IMR-90 (cell line): ENCODE data around the gene TIMM29. TPM values are rescaled to one million over a fixed set of nuclear protein-coding genes. Genes with fewer than 3 reads are reported as not detected.

ENCODE experiments used
- ATAC-seq: fragments of 200-7000 bp; cut with Tn5 transposase; 2 replicates; pipeline ENCODE4 v1.9.1; 2020; ENCODE audit warnings: low read depth, mild to moderate bottlenecking, moderate library complexity
- BruUV-seq: library from RNA; stranded (reverse); fragments of 400-500 nt; replicated peaks from 2 replicates; lab custom pipeline; 2021; lab: Mats Ljungman, UMichigan
- CTCF ChIA-PET: fragments of 300-600 bp; formaldehyde crosslinking; extraction: SDS; loops from one replicate; lab custom pipeline; 2021; ENCODE audit warnings: antibody characterized with exemption; lab: Yijun Ruan, JAX
- POLR2A ChIA-PET: fragments of 300-600 bp; sonication (Branson Sonifier 250); formaldehyde crosslinking; loops from one replicate; lab custom pipeline; 2022; ENCODE audit warnings: antibody characterized with exemption; ENCODE audit not compliant: unreplicated experiment; lab: Charles Lee
- DNase-seq: peaks from one replicate; pipeline ENCODE4 v3.0.0; 2013
- H2AFZ ChIP-seq: replicated peaks from 2 replicates; pipeline ENCODE3; 2013; ENCODE audit warnings: low read length, mild to moderate bottlenecking; ENCODE audit not compliant: poor library complexity
- H2AK5ac ChIP-seq: 2 replicates; pipeline ENCODE4 v1.6.1; 2013; ENCODE audit warnings: low read depth, low read length, inconsistent platforms
- H2AK9ac ChIP-seq: replicated peaks from 2 replicates; pipeline ENCODE3; 2013; ENCODE audit warnings: mild to moderate bottlenecking, low read depth, low read length, moderate library complexity; ENCODE audit not compliant: poor library complexity
- H2BK120ac ChIP-seq: 2 replicates; pipeline ENCODE4 v1.6.1; 2013; ENCODE audit warnings: low read depth, low read length, inconsistent platforms
- H2BK15ac ChIP-seq: 3 replicates; pipeline ENCODE4 v1.6.1; 2013; ENCODE audit warnings: low read depth, low read length, inconsistent platforms
- H2BK20ac ChIP-seq: 2 replicates; pipeline ENCODE4 v1.6.1; 2013; ENCODE audit warnings: low read depth, mild to moderate bottlenecking, inconsistent platforms, low read length, moderate library complexity
- H2BK5ac ChIP-seq: 2 replicates; pipeline ENCODE4 v1.6.1; 2013; ENCODE audit warnings: mild to moderate bottlenecking, low read depth, low read length, inconsistent platforms; ENCODE audit not compliant: poor library complexity, severe bottlenecking
- H3K14ac ChIP-seq: replicated peaks from 2 replicates; pipeline ENCODE4 v1.6.1; 2013; ENCODE audit warnings: low read depth, low read length, inconsistent platforms
- H3K18ac ChIP-seq: 2 replicates; pipeline ENCODE4 v1.6.1; 2013; ENCODE audit warnings: low read depth, low read length, control low read depth
- H3K23ac ChIP-seq: 2 replicates; pipeline ENCODE4 v1.6.1; 2013; ENCODE audit warnings: low read depth, low read length, inconsistent platforms
- H3K27ac ChIP-seq: 2 replicates; pipeline ENCODE4 v1.5.1; 2013; ENCODE audit warnings: mild to moderate bottlenecking, control low read depth, low read length; ENCODE audit not compliant: insufficient read depth
- H3K27me3 ChIP-seq: 2 replicates; pipeline ENCODE4 v1.6.1; 2013; ENCODE audit warnings: low read length; ENCODE audit not compliant: control insufficient read depth, insufficient read depth
- H3K36me3 ChIP-seq: 2 replicates; pipeline ENCODE4 v1.6.1; 2013; ENCODE audit warnings: low read length, mixed read lengths; ENCODE audit not compliant: control insufficient read depth, insufficient read depth
- H3K4ac ChIP-seq: 2 replicates; pipeline ENCODE4 v1.6.1; 2013; ENCODE audit warnings: low read depth, low read length, inconsistent platforms
- H3K4me1 ChIP-seq: 2 replicates; pipeline ENCODE4 v1.6.1; 2013; ENCODE audit warnings: low read length, mixed read lengths; ENCODE audit not compliant: control insufficient read depth, insufficient read depth
- H3K4me2 ChIP-seq: 2 replicates; pipeline ENCODE4 v1.6.1; 2013; ENCODE audit warnings: low read depth, mild to moderate bottlenecking, control low read depth, low read length, moderate library complexity
- H3K4me3 ChIP-seq: 2 replicates; pipeline ENCODE4 v1.5.1; 2013; ENCODE audit warnings: low read depth, mild to moderate bottlenecking, control low read depth, low read length, moderate library complexity; ENCODE audit not compliant: insufficient read depth
- H3K56ac ChIP-seq: 2 replicates; pipeline ENCODE4 v1.6.1; 2013; ENCODE audit warnings: low read length, inconsistent platforms; ENCODE audit not compliant: insufficient read depth; ENCODE audit errors: extremely low read depth
- H3K79me1 ChIP-seq, 2 experiments: 2 replicates each; pipeline ENCODE4 v1.6.1; 2013; ENCODE audit warnings: low read length in 2 of 2, inconsistent platforms in 1 of 2, low read depth in 1 of 2
- H3K9ac ChIP-seq: 2 replicates; pipeline ENCODE4 v1.6.1; 2013; ENCODE audit warnings: low read depth, low read length, control low read depth
- H3K9me1 ChIP-seq: 2 replicates; pipeline ENCODE4 v1.6.1; 2013; ENCODE audit warnings: low read length, inconsistent platforms; ENCODE audit not compliant: insufficient read depth
- H3K9me3 ChIP-seq: 2 replicates; pipeline ENCODE4 v1.6.1; 2013; ENCODE audit warnings: low read length; ENCODE audit not compliant: control insufficient read depth, insufficient read depth
- H4K20me1 ChIP-seq: 2 replicates; pipeline ENCODE4 v1.6.1; 2013; ENCODE audit warnings: low read length, inconsistent platforms; ENCODE audit not compliant: insufficient read depth
- H4K5ac ChIP-seq: 2 replicates; pipeline ENCODE4 v1.6.1; 2013; ENCODE audit warnings: mild to moderate bottlenecking, low read depth, low read length, control low read depth
- H4K8ac ChIP-seq, 2 experiments: 2 replicates each; pipeline ENCODE4 v1.6.1; 2013; ENCODE audit warnings: low read depth in 2 of 2, low read length in 2 of 2, control low read depth in 1 of 2, inconsistent platforms in 1 of 2
- H4K91ac ChIP-seq: 2 replicates; pipeline ENCODE4 v1.6.1; 2013; ENCODE audit warnings: low read depth, low read length, inconsistent platforms; ENCODE audit not compliant: insufficient read depth
- CEBPB ChIP-seq: IDR thresholded peaks from 2 replicates; pipeline ENCODE4 v1.6.1; 2012; ENCODE audit warnings: low read depth, low read length, improper control_type of control experiment
- CTCF ChIP-seq: conservative IDR thresholded peaks from 2 replicates; pipeline ENCODE4 v1.5.1; 2012; ENCODE audit warnings: mild to moderate bottlenecking, low read depth, low read length, improper control_type of control experiment
- MAFK ChIP-seq: IDR thresholded peaks from 2 replicates; pipeline ENCODE4 v1.6.1; 2012; ENCODE audit warnings: low read depth, low read length, improper control_type of control experiment
- MAZ ChIP-seq: IDR thresholded peaks from 2 replicates; pipeline ENCODE4 v1.6.1; 2012; ENCODE audit warnings: low read depth, mild to moderate bottlenecking, low read length, improper control_type of control experiment, moderate library complexity, borderline replicate concordance
- MXI1 ChIP-seq: IDR thresholded peaks from 2 replicates; pipeline ENCODE4 v1.6.1; 2012; ENCODE audit warnings: low read depth, mild to moderate bottlenecking, low read length, moderate library complexity, borderline replicate concordance
- NFE2L2 ChIP-seq: fragments of 150-350 bp; IDR thresholded peaks from 2 replicates; pipeline ENCODE4 v1.6.1; 2016; ENCODE audit warnings: low read depth, mild to moderate bottlenecking, low read length
- RAD21 ChIP-seq: IDR thresholded peaks from 2 replicates; pipeline ENCODE4 v1.6.1; 2012; ENCODE audit warnings: low read length, improper control_type of control experiment
- RCOR1 ChIP-seq: IDR thresholded peaks from 2 replicates; pipeline ENCODE4 v1.6.1; 2012; ENCODE audit warnings: mild to moderate bottlenecking, low read length, improper control_type of control experiment; ENCODE audit not compliant: insufficient replicate concordance
- SMC3 ChIP-seq: fragments of 150-350 bp; IDR thresholded peaks from 2 replicates; pipeline ENCODE4 v1.6.1; 2016; ENCODE audit warnings: low read depth, mild to moderate bottlenecking, antibody characterized with exemption, low read length, moderate library complexity
- USF2 ChIP-seq: fragments of 150-350 bp; IDR thresholded peaks from 2 replicates; pipeline ENCODE4 v1.6.1; 2017; ENCODE audit warnings: mild to moderate bottlenecking, antibody characterized with exemption, low read length, low read depth
- WGBS, 2 experiments: methylation state at CpG; one replicate each; pipeline versions ENCODE4 v1.1.5 to v1.1.7; 2013; ENCODE audit warnings: missing lambda C conversion rate in 2 of 2; ENCODE audit not compliant: insufficient read length in 1 of 2; ENCODE audit errors: extremely low coverage in 2 of 2; 5-methylcytosine and 5-hydroxymethylcytosine counted together
- dilution Hi-C: fragments of 300-500 bp; cut with HindIII; formaldehyde crosslinking; loops from one replicate; pipeline ENCODE4 v1.14.3; 2018; ENCODE audit warnings: low sequenced_read_pairs; ENCODE audit not compliant: unreplicated experiment
- in situ Hi-C: fragments of 300-500 bp; cut with MboI; formaldehyde crosslinking; loops from 3 replicates; pipeline ENCODE4 v1.14.3; 2019; ENCODE audit warnings: low sequenced_read_pairs, inconsistent platforms, mixed read lengths
- intact Hi-C: fragments of 100-400 bp; cut with micrococcal nuclease; formaldehyde crosslinking; loops from 2 replicates; pipeline ENCODE4 v1.10.0; 2022
- polyA plus RNA-seq, 3 experiments: library from polyadenylated mRNA; depleted of rRNA; stranded (reverse); fragments of >200 nt; gene quantifications; 2 replicates each; pipeline ENCODE4 v1.2.3, GENCODE V29; 2012; ENCODE audit warnings: low replicate concordance in 1 of 3
- total RNA-seq: library from RNA; depleted of rRNA; stranded (reverse); fragments of >200 nt; gene quantifications from 2 replicates; pipeline ENCODE4 v1.2.3, GENCODE V29; 2012

TIMM29 gene
- total and polyA plus RNA-seq, 2 of the 4 experiments (the other 2 are of a cell fraction) = 9.3 to 13.4 TPM

GRCh38 chr19:10892256-10892655 is 36.4 kb upstream of the TIMM29 start:
- no peak overlapping the region for H4K91ac ChIP-seq
- CTCF ChIA-PET = no interaction called here
- H2BK120ac ChIP-seq = no peak overlapping the region
- H3K56ac ChIP-seq = no peak overlapping the region
- 0 out of 2 replicates have a peak, but pooled peaks cover 2% of the 10 kb centered on the region for H3K36me3 ChIP-seq
- no peak overlapping the region for H2AFZ ChIP-seq
- H3K18ac ChIP-seq = no peak overlapping the region
- H3K4ac ChIP-seq = no peak overlapping the region
- no peak overlapping the region for H2BK5ac ChIP-seq
- BruUV-seq = no TSS peak
- intact Hi-C loops = no loop called here
- TF ChIP-seq CTCF (no peak), NFE2L2 (no peak), RCOR1 (no peak), MAZ (no peak), USF2 (no peak), CEBPB (no peak), RAD21 (no peak), SMC3 (no peak), MAFK (no peak), MXI1 (no peak)
- H3K27ac ChIP-seq = no peak overlapping the region
- peaks cover 34% of the 10 kb centered on the region for H3K9me1 ChIP-seq
- H3K4me3 ChIP-seq = no peak overlapping the region
- H3K4me2 ChIP-seq = no peak overlapping the region
- H3K9ac ChIP-seq = no peak overlapping the region
- no peak overlapping the region for H2AK5ac ChIP-seq
- dilution Hi-C loops = no loop called here
- H2BK20ac ChIP-seq = no peak overlapping the region
- H3K4me1 ChIP-seq = peaks cover 12% of the 10 kb centered on the region
- H3K79me1 ChIP-seq = peaks cover 31 to 85% of the 10 kb centered on the region in 2 experiments
- 90% methylated on average over 4 of the region's 13 CpGs; no CpG with 5 or more reads in 1 of the 2 experiments for WGBS, 2 experiments
- no peaks in the 10 kb centered on the region for H3K27me3 ChIP-seq
- ATAC-seq (no peak), DNase-seq (no peak)
- POLR2A ChIA-PET = no interaction called here
- H3K14ac ChIP-seq = no peak overlapping the region
- peaks cover 70% of the 10 kb centered on the region for H4K20me1 ChIP-seq
- no peak overlapping the region for H4K5ac ChIP-seq
- H2BK15ac ChIP-seq = no peak overlapping the region
- H4K8ac ChIP-seq = no peak overlapping the region
- H2AK9ac ChIP-seq = no peak overlapping the region
- in situ Hi-C loops = no loop called here
- no peak overlapping the region for H3K23ac ChIP-seq
- no peaks in the 10 kb centered on the region for H3K9me3 ChIP-seq
